LNCaP clone FGC (cell line): ENCODE data around the gene FAAH2.

Experiments used
- DNase-seq: peaks from one replicate; pipeline ENCODE4 v3.0.0-alpha.2; 2011; ENCODE audit warnings: low read depth
- H3K4me3 ChIP-seq: 2 replicates; pipeline ENCODE4 v1.5.1; 2011; ENCODE audit warnings: mild to moderate bottlenecking, low read depth, low read length, control low read depth
- TF ChIP-seq, protein P1 (sequence below): IDR thresholded peaks from 2 replicates; pipeline ENCODE4 v1.5.1; 2012; ENCODE audit warnings: mild to moderate bottlenecking; ENCODE audit not compliant: control insufficient read depth, insufficient read depth; ENCODE audit errors: extremely low read depth

FAAH2 gene

DNA sequence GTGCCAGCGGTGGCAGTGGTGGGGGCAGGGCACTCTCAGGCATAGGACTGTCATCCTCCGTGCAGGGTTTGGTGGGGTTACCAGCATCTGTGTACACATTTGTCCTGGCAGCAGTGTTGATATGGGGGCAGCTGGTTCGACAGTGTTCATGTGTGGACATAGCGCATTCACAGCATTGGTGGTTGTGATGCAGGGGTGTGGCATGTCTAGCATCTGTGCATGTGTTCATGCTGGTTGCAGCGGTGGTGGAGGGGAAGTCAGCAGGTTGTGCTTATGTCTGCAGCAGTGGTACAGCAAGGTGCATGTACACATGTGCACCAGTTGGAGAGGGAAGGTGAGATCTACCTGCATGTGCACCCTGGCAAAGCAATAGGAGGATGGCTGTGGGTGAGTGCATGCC, 230.0 kb downstream of the FAAH2 start:
- no peak for DNase-seq
- no peak overlapping the region for H3K4me3 ChIP-seq
- TF ChIP-seq, protein P1, sequence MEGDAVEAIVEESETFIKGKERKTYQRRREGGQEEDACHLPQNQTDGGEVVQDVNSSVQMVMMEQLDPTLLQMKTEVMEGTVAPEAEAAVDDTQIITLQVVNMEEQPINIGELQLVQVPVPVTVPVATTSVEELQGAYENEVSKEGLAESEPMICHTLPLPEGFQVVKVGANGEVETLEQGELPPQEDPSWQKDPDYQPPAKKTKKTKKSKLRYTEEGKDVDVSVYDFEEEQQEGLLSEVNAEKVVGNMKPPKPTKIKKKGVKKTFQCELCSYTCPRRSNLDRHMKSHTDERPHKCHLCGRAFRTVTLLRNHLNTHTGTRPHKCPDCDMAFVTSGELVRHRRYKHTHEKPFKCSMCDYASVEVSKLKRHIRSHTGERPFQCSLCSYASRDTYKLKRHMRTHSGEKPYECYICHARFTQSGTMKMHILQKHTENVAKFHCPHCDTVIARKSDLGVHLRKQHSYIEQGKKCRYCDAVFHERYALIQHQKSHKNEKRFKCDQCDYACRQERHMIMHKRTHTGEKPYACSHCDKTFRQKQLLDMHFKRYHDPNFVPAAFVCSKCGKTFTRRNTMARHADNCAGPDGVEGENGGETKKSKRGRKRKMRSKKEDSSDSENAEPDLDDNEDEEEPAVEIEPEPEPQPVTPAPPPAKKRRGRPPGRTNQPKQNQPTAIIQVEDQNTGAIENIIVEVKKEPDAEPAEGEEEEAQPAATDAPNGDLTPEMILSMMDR = no peak

DNA sequence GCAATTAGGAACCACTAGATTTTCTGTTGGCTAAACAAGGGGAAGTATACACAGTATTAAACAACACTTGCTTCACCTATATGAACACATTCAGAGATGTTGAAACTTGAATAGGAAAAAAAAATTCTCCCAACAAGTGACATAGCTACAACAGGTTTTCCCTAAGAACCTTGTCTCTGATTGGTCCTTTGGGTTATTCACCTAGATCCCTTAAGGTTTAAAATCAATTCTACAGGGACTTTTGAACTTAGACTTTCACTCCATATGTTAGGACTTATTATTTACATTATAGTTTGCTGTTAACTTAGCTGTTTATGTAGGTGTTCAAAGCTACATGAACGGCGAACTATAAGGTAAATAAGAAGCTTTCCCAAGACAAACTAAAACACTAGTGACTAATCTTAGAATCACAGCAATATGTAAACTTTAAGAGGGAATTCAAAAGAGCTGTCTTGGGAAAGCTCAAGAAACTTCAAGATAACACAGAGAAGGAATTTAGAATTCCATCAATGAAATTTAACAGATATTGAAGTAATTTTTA, 233.1 kb downstream of the FAAH2 start:
- no peak for DNase-seq
- no peak overlapping the region for H3K4me3 ChIP-seq
- TF ChIP-seq, protein P1 = no peak

DNA sequence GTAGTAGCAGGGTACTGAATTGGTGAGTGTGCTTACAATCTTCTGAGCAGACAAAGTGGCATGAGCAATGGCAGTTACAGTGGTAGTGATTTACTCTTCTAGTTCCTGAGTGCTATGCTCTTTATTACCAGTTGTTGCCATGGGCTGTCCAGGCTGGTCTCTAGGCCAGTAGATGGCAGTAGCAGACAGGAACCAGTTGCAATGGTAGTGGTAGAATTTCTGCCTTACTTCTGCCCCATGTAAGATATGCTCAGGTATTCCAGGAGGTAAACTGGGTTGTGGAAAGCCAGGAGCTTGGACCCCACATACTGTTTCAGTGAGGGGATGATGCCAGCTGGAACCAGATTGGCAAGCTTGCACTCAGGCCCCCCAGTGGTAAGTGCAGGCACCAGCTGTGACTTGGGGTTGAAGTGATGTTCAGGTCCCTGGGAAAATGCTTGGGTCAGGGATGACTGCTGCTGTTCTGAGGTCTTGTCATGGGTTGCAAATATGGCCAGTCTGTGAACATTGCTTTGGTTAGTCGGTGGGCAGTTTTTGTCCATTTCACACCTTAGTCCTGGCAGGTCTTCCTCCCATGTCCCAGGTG, 242.3 kb downstream of the FAAH2 start:
- no peak overlapping the region for H3K4me3 ChIP-seq
- TF ChIP-seq, protein P1 = peak; percentile 73
- DNase-seq = no peak
